ENCODE results near the gene C12orf50. TPM values are rescaled to one million over a fixed set of nuclear protein-coding genes. Genes with fewer than 3 reads are reported as not detected.

C12orf50 gene
- total RNA-seq, 1 donor = not detected

GRCh38 chr12:88056571-88056970, 27.4 kb upstream of the C12orf50 start:
- no peak for TF ChIP-seq CTCF (IDR thresholded peaks at IDR 0.05; ENCODE audit: insufficient read depth, low read depth, low read length)
- DNase-seq (ENCODE audit: low read depth) = no peak
- H3K4me3 ChIP-seq (ENCODE audit: low read depth, low read length) = no peak overlapping the region

- H3K4me3 ChIP-seq (ENCODE audit: low read depth, low read length) = no peak overlapping the region
- peak; percentile 44 for DNase-seq (ENCODE audit: low read depth)
- peak; percentile 67 for TF ChIP-seq CTCF (IDR thresholded peaks at IDR 0.05; ENCODE audit: insufficient read depth, low read depth, low read length)
Measured at GRCh38 chr12:88052686-88053085, 23.5 kb upstream of the C12orf50 start.

- H3K4me3 ChIP-seq (ENCODE audit: low read depth, low read length) = no peak overlapping the region
- no peak for TF ChIP-seq CTCF (IDR thresholded peaks at IDR 0.05; ENCODE audit: insufficient read depth, low read depth, low read length)
- DNase-seq (ENCODE audit: low read depth) = no peak
Measured at GRCh38 chr12:88044035-88044434, 14.8 kb upstream of the C12orf50 start.

GRCh38 chr12:88037770-88038169, 8.6 kb upstream of the C12orf50 start:
- H3K4me3 ChIP-seq (ENCODE audit: low read depth, low read length) = no peak overlapping the region
- no peak for DNase-seq (ENCODE audit: low read depth)
- no peak for TF ChIP-seq CTCF (IDR thresholded peaks at IDR 0.05; ENCODE audit: insufficient read depth, low read depth, low read length)

- peak overlapping the region; percentile 86 for H3K4me3 ChIP-seq (ENCODE audit: low read depth, low read length)
- DNase-seq (ENCODE audit: low read depth) = peak; percentile 46
- no peak for TF ChIP-seq CTCF (IDR thresholded peaks at IDR 0.05; ENCODE audit: insufficient read depth, low read depth, low read length)
Measured at GRCh38 chr12:88036353-88036965, 7.3 kb upstream of the C12orf50 start.

GRCh38 chr12:88035907-88036289, 6.7 kb upstream of the C12orf50 start:
- DNase-seq (ENCODE audit: low read depth) = peak; percentile 10
- peak overlapping the region; percentile 86 for H3K4me3 ChIP-seq (ENCODE audit: low read depth, low read length)
- no peak for TF ChIP-seq CTCF (IDR thresholded peaks at IDR 0.05; ENCODE audit: insufficient read depth, low read depth, low read length)

All from fibroblast of villous mesenchyme (primary cell).